GM04504 (cell line): Measurements from ENCODE around the gene FOXA3.
"Not testable (repeated sequence)": the region's sequence is repeated elsewhere in the genome, so short reads cannot be mapped to it uniquely, and the experiment has no call there.

Experiments
- DNase-seq: peaks from one replicate; pipeline ENCODE4 v3.0.0-alpha.2; 2012; ENCODE audit warnings: low read depth

Gene FOXA3

DNA sequence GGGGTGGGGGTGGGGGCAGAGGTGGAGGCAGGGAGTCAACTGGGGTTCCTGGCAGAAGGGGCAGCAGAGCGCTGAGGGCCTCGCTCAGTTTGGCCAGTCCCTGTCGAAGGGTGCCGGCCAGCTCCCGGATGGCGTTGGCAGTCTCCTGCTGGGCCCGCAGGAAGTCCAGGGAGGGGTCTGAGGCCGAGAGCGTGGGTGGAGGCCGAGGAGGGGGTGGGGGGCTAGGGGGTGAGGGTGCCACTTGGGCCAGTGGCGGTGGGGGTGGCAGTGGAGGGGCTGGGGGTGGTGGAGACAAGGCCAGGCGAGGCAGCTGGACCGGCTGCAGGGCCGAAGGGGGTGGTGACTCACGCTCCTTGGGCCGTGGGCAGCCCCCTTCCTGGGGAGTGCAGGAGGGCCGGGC, 26.8 kb downstream of the FOXA3 start:
- DNase-seq, result no peak

DNA sequence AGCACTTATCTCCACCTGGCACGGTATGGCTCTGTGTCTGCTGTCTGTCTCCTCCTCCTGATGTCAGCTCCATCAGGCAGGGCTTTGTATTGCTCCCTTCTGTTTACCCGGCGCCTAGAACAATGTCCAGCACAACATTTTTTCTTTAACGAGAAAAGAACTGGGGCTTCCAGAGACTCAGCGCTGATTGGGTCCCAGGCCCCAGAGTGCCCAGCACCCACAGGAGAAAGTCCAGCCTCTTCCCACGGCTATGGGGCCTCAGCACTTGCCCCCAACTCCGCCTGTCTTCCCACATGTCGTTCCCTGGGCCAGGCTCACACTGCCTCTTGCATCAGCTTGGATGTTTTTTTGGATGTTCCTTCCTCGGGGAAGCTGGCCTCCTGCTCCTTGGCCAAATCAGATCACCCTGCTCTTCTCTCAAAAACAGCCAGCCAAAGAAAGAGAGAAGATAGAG, 31.4 kb downstream of the FOXA3 start:
- no peak for DNase-seq

DNA sequence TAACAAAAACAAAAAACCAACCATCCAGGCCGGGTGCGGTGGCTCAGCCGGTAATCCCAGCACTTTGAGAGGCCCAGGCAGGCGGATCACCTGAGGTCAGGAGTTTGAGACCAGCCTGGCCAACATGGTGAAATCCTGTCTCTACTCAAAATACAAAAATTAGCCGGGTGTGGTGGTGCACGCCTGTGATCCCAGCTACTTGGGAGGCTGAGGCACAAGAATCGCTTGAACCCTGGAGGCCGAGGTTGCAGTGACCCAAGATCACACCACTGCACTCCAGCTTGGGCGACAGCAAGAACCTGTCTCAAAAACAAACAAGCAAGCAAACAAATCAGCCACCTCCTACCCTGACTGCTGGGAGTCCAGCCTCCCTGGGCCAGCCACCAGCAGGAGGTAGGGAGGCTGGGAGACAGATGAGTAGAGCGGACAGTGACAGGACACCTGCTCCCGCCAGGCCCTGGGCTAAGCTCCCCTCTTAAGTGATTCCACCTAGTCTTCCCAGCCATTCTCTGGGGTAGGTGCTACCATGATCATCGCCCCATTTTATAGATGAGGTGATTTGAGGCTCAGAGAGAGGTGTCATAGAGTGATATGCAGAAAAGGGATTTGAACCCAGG, 32.0 kb downstream of the FOXA3 start:
- DNase-seq, result not testable (repeated sequence)

DNA sequence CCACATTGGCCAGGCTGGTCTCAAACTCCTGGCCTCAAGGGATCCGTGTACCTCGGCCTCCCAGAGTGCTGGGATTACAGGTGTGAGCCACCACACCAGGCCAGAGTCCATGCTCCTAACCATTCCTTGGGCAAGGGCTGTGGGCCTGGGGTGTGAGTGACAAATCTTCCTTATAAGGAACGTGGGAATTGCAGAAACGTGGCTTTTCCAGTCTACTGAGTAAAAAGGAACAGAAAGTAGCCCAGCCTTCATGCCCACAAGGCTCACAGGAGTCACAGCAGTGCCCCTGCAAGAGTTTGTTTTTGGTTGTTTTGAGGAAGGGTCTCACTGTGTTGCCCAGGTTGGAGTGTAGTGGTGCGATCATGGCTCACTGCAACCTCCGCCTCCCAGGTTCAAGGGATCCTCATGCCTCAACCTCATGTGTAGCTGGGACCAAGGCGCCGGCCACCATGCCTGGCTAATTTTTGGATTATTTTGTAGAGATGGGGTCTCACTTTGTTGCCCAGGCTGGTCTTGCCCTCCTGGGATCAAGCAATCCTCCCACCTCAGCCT, 33.2 kb downstream of the FOXA3 start:
- DNase-seq, result no peak

DNA sequence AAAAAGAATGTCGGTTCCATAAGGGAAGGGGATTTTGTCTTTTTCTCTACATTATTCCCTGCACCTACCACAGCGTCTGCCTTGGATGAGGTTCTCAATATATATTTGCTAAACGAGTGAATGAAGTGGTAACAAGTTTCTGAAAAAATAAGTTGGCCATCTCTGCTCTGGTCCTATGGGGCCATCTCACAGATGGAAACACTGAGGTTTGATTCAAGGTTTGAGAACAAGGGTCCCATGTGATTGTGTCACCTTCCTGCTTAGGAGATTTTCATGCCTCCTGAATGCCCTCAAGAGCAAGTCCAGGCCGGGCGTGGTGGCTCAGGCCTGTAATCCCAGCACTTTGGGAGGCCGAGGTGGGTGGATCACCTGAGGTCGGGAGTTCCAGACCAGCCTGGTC, 35.1 kb downstream of the FOXA3 start:
- no peak for DNase-seq

DNA sequence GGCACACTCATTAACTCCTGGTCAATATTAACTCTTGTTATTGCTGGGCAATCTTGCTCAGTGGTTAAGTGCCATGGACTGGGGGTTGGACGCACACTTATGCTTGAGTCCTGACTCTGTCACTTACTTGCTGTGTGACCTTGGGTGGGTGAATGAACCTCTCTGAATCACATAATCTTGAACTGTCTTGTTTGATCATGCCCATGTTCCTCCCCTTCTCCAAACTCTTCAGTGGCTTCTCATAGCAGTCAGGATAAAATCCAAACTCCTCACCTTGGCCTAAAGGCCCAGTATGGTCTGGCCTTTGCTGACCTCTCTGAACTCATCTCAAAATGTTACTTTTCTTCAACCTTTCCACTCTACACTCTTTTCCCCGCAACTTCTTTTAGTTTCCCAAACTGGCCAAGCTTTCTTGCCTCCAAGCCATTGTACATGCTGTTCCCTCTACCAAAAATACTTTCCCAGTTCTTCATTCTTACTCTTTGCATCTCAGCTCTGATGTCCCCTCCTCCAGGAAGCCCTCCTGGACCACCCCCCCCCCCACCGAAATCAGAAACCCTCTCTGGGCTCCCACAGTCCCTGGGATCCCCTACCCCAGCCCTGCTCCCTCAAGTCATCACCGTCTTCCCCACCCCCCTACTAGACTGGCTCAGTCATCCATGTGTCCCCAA, 35.9 kb downstream of the FOXA3 start:
- no peak for DNase-seq

DNA sequence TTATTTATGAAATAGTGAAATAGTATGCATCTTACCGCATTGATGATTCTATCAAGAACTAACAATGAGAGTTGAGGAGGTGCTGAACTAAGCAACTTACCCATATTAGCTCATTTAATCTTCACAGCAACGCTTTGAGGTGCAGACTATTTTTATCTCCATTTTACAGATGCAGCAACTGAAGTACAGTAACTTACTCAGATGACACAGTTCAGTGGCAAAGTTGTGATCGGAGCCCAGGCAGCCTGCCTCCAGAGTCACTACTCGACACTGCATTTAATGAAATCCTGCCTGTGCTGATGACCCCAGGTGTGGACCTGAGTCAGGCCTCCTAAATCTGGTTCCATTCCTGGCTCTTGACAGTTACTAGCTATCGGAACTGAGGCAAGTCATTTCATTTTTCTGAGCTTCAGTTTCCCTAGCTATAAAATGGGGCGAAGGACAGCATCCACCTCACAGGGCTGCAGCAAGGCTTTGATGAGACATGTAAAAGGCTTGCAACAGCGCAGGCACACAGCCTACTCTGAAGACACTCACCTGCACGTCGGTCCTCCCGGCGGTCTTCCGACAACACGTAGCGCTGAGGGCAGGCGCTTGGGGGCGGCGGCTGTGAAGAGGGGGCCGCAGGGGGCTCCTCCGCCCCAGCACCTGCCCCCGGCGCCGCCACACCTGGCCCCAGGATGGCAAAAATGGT, 36.8 kb downstream of the FOXA3 start:
- no peak for DNase-seq

DNA sequence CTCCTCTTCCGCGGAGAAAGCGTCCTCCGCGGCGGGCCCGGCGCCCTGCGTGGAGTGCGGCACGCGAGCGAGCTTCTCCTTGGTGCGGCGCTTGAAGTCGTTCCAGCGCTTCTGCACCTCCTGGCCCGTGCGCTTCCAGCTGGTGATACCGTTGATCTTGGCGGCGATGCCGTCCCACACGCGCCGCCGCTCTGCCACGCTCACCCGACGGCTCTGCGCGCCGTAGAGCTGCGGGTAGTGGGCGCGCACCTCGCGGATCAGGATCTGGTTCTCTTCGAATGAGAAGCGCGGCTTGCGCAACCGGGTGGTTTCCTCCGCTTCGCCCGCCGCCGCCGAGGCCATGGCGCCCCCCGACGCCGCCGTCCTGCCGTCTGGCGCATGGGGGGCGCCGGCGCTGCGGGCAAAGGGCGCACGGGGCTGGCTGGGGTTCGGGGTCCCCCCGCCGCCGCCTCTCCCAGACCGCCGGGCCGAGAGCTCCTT, 37.3 kb downstream of the FOXA3 start:
- no peak for DNase-seq

DNA sequence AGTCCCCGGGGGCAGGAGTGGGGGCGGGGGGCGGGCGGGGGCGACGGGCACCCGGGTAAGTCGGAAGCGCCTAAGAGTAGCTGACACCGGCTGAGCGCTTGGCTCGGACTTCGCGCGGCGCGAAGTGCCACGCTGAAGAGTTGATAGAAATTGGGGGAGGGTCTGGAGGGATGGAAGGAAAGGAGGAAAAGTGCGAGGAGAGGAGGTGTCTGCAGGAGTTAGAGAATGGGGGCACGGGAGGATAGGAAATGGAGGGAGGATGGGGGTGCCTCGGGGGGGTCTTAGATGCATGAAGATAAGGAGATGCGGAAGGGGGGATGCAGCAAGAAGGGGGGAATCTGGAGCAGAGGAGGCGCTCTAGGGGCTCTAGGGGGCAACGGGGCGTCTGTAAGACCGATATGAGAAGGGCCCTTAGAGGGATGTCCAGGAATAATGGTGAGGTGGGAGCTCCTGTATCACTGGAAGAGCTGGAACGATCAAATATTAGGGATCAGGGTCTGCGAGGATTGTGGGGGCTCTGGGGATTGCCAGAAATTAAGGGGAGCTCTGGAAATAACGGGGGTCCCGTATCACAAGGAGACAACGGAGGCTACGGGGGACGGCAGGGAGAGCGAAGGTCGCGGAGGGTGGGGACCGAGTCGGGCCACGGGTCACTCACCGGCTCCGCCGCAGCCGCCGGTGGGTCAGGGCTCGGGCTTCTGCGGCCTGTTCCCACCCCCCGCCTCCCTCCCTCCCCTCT, 38.0 kb downstream of the FOXA3 start, which contains the start of gene MYPOP:
Gene MYPOP, minus strand, starts transcription at position 702 of the 739 bp plus-strand sequence. CDS start 840 bp downstream, outside the sequence.
- DNase-seq, result no peak

DNA sequence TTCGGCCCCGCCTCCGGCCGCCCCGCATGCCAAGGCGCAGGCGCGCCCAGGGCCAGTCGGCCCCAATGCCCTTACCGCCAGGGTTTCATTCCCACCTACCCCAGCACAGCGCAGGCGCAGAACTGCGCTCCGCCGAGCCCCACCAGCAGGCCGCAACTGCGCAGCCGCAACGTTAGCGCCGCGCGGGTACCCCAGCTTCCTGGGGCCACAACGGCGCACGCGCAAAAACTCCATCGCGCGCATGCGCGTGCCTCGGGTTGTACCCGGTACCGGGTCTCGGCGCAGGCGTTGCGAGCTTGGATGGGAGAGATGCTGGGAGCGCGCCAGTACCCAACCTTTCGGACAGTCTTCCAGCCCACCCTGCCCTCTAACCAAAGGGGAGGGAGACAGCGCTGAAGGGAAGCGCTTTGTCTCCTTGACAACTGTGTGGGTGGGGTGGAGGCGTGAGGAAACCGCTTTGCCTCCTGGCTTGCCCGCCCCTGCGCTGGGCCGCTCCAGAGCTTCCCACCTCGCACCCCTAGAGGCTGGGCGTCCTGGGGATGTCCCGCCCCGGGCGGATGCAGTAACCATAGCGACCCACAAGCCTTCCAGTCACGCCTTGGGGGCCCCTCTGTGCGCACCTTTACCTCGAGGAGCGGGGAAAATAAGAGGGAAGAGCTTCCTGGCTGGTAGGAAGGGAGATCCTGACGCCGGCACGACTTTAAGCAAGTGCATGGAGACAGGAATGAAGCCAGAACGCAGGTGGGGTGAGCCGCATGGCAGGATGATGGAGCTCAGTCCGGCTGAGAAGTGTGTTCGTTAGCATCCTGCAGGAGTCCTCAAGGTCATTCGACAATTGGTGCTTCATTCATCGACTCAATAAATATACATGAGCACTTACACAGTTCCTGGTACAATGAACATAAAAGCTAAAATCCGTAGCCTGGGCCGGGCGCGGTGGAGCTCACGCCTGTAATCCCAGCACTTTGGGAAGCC, 38.8 kb downstream of the FOXA3 start:
- peak; percentile 94 for DNase-seq

DNA sequence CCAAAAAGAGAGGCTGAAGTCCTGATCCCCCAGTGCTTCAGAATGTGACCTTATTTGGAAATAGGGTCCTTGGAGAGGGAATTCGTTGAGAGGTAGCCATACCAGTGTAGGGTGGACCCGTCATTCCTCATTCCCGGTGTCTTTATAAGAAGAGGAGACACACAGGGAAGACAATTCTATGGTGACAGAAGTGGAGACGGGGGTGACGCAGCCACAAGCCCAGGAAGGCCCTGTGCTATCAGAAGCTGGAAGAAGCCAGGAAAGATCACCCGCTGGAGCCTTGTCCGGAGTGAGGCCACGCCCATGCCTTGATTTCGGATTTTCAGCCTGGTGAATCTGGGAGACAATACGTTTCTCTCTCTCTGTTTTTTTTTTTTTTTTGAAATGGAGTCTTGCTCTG, 40.9 kb downstream of the FOXA3 start:
- DNase-seq, result no peak

DNA sequence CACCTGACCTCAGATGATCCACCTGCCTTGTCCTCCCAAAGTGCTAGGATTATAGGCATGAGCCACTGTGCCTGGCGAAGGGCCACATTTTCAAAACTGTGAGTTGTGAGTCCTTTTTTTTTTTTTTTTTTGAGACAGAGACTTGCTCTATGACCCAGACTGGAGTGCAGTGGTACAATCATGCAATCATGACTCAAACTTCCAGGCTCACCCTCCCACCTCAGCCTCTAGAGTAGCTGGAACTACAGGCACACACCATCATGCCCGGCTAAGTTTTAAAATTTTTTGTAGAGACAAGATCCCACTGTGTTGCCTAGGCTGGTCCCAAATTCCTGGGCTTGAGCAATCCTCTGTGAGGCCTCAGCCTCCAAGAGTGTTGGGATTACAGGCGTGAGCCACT, 42.1 kb downstream of the FOXA3 start:
- DNase-seq, result no peak

DNA sequence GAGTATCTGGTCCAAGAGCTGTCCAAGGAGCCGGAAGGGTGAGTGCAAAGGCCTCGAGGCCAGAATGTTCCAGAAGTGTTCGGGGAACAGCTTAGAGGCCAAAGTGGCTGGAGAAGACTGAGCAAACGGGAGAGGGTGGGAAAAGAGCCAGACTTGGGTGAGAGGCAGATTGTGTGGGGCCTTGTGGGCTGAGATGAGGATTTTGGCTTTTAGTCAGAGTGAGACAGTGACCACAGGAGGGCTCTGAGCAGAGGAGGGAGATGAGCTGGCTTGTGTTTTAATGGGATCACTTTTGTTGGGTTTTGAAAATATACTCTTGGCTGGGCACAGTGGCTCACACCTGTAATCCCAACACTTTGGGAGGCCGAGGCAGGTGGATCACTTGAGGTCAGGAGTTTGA, 44.8 kb downstream of the FOXA3 start:
- no peak for DNase-seq

DNA sequence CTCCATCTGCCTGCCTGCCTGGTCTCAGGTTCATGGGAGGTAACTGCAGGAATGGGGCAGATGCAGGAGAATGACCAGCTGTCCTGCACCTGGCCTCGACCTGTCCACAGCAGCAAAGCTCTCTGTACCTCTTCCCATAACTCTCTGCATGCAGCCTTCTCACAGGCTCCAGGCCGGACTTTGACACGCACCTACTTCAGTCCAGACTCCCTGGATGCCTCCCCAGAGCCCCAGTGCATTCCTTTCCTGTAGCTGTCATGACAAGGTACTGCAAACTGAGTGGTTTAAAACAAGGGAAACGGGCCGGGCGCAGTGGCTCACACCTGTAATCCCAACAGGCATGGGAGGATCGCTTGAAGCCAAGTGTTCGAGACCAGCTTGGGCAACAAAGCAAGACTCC, 47.2 kb downstream of the FOXA3 start:
- DNase-seq, result no peak

DNA sequence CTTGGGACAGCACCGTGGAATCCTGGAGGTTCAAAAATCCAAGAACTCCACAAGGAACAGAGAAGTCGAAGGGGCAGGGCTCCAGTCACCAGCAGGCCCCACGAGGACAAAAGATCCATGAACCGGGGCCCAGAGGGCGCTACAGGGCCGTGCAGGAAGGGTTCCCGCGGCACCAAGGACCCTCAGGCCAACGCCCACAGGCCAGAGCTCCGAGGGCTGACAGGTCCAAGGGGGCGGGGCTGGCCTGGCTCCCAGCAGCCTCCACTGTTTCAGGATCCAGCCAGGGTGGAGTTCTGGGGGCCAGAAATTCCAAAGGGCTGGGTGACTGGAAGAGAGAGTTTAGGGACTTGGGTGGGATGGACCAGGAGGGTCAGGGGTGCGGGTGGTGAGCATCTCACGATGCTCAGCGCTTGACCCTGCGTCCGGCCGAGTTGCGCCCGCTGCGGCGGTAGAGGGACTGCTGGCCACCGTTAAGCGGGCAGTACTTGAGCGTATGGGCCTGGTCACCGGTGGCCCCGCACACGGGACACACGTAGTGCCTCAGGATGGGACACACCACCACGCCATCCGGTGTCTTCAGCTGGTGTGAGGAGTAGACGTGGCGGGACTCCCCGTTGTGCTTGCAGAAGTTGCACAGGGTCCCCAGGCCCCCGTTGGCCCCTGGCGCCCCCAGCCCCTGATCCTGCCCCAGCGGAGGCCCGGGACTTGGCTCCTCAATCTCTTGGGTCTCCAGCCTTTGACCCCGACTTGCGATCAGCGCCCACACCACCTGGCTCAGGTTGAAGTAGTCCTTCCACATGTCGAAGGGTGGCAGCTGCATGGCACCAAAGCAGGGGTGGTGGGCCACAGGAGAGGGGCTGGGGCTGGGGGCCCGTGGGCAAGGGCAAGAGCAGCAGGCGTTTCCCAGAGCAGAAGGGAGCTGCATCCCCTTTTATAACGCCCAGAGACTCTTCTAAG, 50.0 kb downstream of the FOXA3 start, which contains the start of gene NANOS2:
Gene NANOS2, minus strand, starts transcription at position 905 of the 957 bp plus-strand sequence. Its CDS starts 85 bp downstream, at position 820.
- no peak for DNase-seq

DNA sequence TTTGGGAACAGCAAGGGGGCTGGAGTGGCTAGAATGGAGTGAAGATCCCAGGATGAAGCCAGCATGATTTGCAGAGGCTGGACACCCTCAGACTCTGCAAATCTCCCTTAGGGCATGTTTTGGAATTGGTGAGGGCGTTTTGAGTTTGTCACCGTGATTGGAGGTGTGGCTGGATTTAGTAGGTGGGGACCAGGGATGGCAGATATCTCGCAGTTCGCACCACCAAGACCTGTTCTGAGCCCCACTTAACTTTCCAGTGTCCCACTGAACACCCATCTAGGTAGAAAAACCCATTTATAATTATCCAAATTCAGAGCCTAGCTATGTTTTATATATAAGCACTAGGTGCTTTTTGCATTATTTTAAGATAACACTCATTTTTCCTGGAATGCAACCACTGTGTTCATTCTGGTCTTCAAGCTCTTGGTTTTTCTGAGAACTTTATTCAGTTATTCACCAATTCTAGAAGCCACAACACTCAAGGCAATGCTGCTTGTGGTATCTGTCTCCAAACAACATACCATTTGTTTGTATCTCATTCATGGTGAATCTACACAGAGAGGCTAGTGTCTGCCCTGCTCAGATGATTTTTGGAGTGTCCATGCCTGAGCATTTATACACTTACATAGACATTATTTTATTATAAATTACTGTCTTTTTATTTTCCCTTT, 53.4 kb downstream of the FOXA3 start:
- DNase-seq, result no peak

DNA sequence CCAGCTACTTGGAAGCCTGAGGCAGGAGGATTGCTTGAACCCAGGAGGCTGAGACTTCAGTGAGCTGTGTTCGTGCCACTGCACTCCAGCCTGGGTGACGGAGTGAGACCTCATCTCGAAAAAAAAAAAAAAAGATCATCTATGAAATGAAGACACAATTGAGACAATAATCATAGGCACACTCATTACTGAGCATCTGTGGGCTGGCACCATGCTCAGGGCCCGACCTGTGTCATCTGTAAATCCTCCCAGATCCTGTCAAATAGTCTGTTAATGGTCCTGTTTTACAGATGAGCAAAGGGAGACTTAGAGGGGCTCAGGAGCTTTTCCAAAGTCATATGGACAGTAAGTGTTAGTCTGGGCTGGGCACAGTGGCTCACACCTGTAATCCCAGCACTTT, 54.6 kb downstream of the FOXA3 start:
- DNase-seq, result no peak

DNA sequence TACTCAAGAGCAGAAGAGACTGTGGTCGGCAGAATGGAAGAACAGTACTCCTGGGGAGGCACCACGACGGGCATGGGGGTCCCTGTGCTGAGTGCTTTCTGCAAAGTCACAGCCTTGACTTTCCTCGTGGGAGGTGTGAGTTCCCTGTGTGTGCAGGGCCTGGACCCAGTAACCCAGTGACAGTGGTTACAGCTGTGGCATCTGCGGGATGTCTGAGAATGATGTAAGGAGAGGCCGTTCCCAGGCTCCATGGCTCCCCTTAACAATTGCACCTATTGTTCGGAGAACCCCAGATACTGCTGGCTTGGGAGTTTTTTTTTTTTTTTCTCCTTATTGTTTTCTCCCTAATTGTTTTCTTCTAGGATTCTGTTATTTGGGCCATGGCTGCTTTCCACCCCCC, 55.6 kb downstream of the FOXA3 start:
- no peak for DNase-seq

DNA sequence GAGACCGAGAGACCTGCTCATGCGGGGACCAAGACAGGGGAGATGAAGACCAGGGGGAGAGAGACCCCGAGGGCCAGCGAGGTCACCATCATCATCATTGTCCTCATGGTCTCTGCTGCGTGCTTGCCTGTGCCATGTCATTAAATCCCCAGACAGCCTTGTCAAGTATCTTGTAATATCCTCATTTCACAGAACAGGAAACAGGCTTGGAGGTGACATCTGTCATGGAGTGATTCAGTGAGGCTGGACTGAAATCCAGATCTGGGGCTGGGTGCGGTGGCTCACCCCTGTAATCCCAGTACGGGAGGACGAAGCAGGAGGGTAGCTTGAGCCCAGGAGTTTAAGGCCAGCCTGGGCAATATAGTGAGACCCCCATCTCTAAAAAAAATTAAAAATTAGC, 56.3 kb downstream of the FOXA3 start:
- DNase-seq, result no peak
